G401.6 (cell line): ENCODE data around the gene SRSF9.
"Not testable (repeated sequence)": the region's sequence is repeated elsewhere in the genome, so short reads cannot be mapped to it uniquely, and the experiment has no call there.

Experiments
- FAIRE-seq: peaks from 2 replicates; lab custom pipeline; 2012; peaks lifted over from hg19 to GRCh38; lab: Jason Lieb, UNC

The SRSF9 gene

GRCh38 chr12:120481022-120481767, 11.6 kb upstream of the SRSF9 start:
- FAIRE-seq, result no peak

GRCh38 chr12:120480211-120480610, 10.7 kb upstream of the SRSF9 start:
- FAIRE-seq, result no peak

- FAIRE-seq, result no peak
Observed at GRCh38 chr12:120479458-120479857, 9.9 kb upstream of the SRSF9 start.

- no peak for FAIRE-seq
Observed at GRCh38 chr12:120475643-120476042, 6.1 kb upstream of the SRSF9 start.

GRCh38 chr12:120474616-120474960, 5.0 kb upstream of the SRSF9 start:
- no peak for FAIRE-seq

GRCh38 chr12:120473807-120474615, 4.5 kb upstream of the SRSF9 start:
- no peak for FAIRE-seq

- FAIRE-seq, result no peak
Observed at GRCh38 chr12:120472521-120472920, 3.0 kb upstream of the SRSF9 start.

GRCh38 chr12:120470150-120470784, 719 bp upstream of the SRSF9 start:
- no peak for FAIRE-seq

GRCh38 chr12:120468821-120469449, 613 bp downstream of the SRSF9 start:
- FAIRE-seq, result no peak

- FAIRE-seq, result no peak
Observed at GRCh38 chr12:120468325-120468820, 1.2 kb downstream of the SRSF9 start.

GRCh38 chr12:120467439-120467838, 2.1 kb downstream of the SRSF9 start:
- no peak for FAIRE-seq

GRCh38 chr12:120466560-120467315, 2.8 kb downstream of the SRSF9 start:
- FAIRE-seq, result peak; percentile 72

GRCh38 chr12:120465756-120466155, 3.8 kb downstream of the SRSF9 start:
- no peak for FAIRE-seq

- FAIRE-seq, result no peak
Observed at GRCh38 chr12:120463712-120464111, 5.8 kb downstream of the SRSF9 start.

- no peak for FAIRE-seq
Observed at GRCh38 chr12:120462099-120462640, 7.4 kb downstream of the SRSF9 start.

GRCh38 chr12:120460157-120460556, 9.4 kb downstream of the SRSF9 start:
- FAIRE-seq, result no peak

- no peak for FAIRE-seq
Observed at GRCh38 chr12:120457133-120457532, 12.4 kb downstream of the SRSF9 start.

GRCh38 chr12:120455302-120455701, 14.2 kb downstream of the SRSF9 start:
- no peak for FAIRE-seq

GRCh38 chr12:120453977-120454376, 15.6 kb downstream of the SRSF9 start:
- FAIRE-seq, result peak; percentile 73

GRCh38 chr12:120453060-120453750, 16.3 kb downstream of the SRSF9 start:
- no peak for FAIRE-seq

GRCh38 chr12:120452524-120452923, 17.0 kb downstream of the SRSF9 start:
- FAIRE-seq, result not testable (repeated sequence)
